Kidney epithelial cell (primary cell): ENCODE results near the gene MYO10. TPM values are rescaled to one million over a fixed set of nuclear protein-coding genes. Genes with fewer than 3 reads are reported as not detected.

ENCODE experiments used
- DNase-seq: peaks from one replicate; pipeline ENCODE4 v3.0.0-alpha.2; 2010; ENCODE audit warnings: low read depth
- H3K27me3 ChIP-seq: 2 replicates; pipeline ENCODE4 v1.6.0; 2011; ENCODE audit warnings: low read length; ENCODE audit not compliant: control insufficient read depth, insufficient read depth
- H3K36me3 ChIP-seq: 2 replicates; pipeline ENCODE4 v1.5.1; 2011; ENCODE audit warnings: low read length; ENCODE audit not compliant: control insufficient read depth, insufficient read depth
- H3K4me3 ChIP-seq: 2 replicates; pipeline ENCODE4 v1.5.1; 2011; ENCODE audit warnings: low read depth, mild to moderate bottlenecking, control low read depth, low read length
- CTCF ChIP-seq: IDR thresholded peaks from 2 replicates; pipeline ENCODE4 v1.5.1; 2011; ENCODE audit warnings: mild to moderate bottlenecking, moderate library complexity, low read length, control low read depth, inconsistent platforms; ENCODE audit not compliant: insufficient read depth, poor library complexity, severe bottlenecking
- total RNA-seq: library from RNA; depleted of rRNA; stranded (reverse); fragments of >200 nt; gene quantifications from 2 replicates; pipeline ENCODE4 v1.2.3, GENCODE V29; 2015

Gene MYO10
- total RNA-seq, 1 donor from 2014 or later: 80.3 TPM

- TF ChIP-seq CTCF: no peak
- Histone ChIP-seq H3K27me3 (no peaks in the 10 kb centered on the region), H3K4me3 (no peak overlapping the region), H3K36me3 (no peaks in the 10 kb centered on the region)
- DNase-seq: no peak
Measured at GRCh38 chr5:16918891-16919671, 17.0 kb downstream of the MYO10 start.

GRCh38 chr5:16918156-16918555, 17.9 kb downstream of the MYO10 start:
- DNase-seq: no peak

GRCh38 chr5:16916262-16916878, 19.7 kb downstream of the MYO10 start:
- H3K4me3 ChIP-seq: no peak overlapping the region
- no peak for TF ChIP-seq CTCF
- H3K36me3 ChIP-seq: no peaks in the 10 kb centered on the region
- DNase-seq: peak; percentile 87
- no peaks in the 10 kb centered on the region for H3K27me3 ChIP-seq

More at GRCh38 chr5:16918156-16918555, 17.9 kb downstream of the MYO10 start:
- Histone ChIP-seq H3K27me3 (no peaks in the 10 kb centered on the region), H3K36me3 (no peaks in the 10 kb centered on the region), H3K4me3 (no peak overlapping the region)
- no peak for TF ChIP-seq CTCF

- no peaks in the 10 kb centered on the region for H3K27me3 ChIP-seq
- no peak overlapping the region for H3K4me3 ChIP-seq
- no peaks in the 10 kb centered on the region for H3K36me3 ChIP-seq
- TF ChIP-seq CTCF: no peak
- no peak for DNase-seq
Measured at GRCh38 chr5:16914584-16914983, 21.5 kb downstream of the MYO10 start.

- TF ChIP-seq CTCF: no peak
- no peaks in the 10 kb centered on the region for H3K27me3 ChIP-seq
- H3K36me3 ChIP-seq: no peaks in the 10 kb centered on the region
- no peak overlapping the region for H3K4me3 ChIP-seq
- DNase-seq: no peak
Measured at GRCh38 chr5:16914108-16914435, 22.0 kb downstream of the MYO10 start.
